RWPE2 (cell line): ENCODE results near the gene ZNF383.
"Not testable (repeated sequence)": the region's sequence is repeated elsewhere in the genome, so short reads cannot be mapped to it uniquely, and the experiment has no call there.

Source experiments
- ATAC-seq: fragments of 200-7000 bp; cut with Tn5 transposase; 3 replicates; pipeline ENCODE4 v1.9.1; 2021; ENCODE audit warnings: low read depth
- DNase-seq: peaks from one replicate; pipeline ENCODE4 v3.0.0-alpha.2; 2020; ENCODE audit warnings: low spot score
- H3K27ac ChIP-seq: fragments of 450-650 bp; 2 replicates; pipeline ENCODE4 v1.5.1; 2017; ENCODE audit warnings: mild to moderate bottlenecking; ENCODE audit not compliant: poor library complexity, severe bottlenecking
- H3K27me3 ChIP-seq: fragments of 250-450 bp; sonication (Bioruptor Pico); 2 replicates; pipeline ENCODE4 v1.5.1; 2021; ENCODE audit warnings: mild to moderate bottlenecking, moderate library complexity; ENCODE audit not compliant: insufficient read depth, poor library complexity, severe bottlenecking
- H3K36me3 ChIP-seq: fragments of 250-450 bp; sonication (Bioruptor Pico); 2 replicates; pipeline ENCODE4 v1.5.1; 2020; ENCODE audit warnings: low read depth, mild to moderate bottlenecking, moderate library complexity
- H3K4me1 ChIP-seq: fragments of 250-450 bp; sonication (Bioruptor Pico); 2 replicates; pipeline ENCODE4 v1.5.1; 2021; ENCODE audit warnings: mild to moderate bottlenecking, moderate library complexity; ENCODE audit not compliant: insufficient read depth, poor library complexity, severe bottlenecking
- H3K4me3 ChIP-seq: fragments of 250-450 bp; sonication (Bioruptor Pico); 2 replicates; pipeline ENCODE4 v1.5.1; 2021; ENCODE audit warnings: mild to moderate bottlenecking, moderate library complexity; ENCODE audit not compliant: severe bottlenecking
- H3K9me3 ChIP-seq: fragments of 250-450 bp; sonication (Bioruptor Pico); 2 replicates; pipeline ENCODE4 v1.5.1; 2021; ENCODE audit warnings: mild to moderate bottlenecking, moderate library complexity; ENCODE audit not compliant: severe bottlenecking

ZNF383 gene

DNA sequence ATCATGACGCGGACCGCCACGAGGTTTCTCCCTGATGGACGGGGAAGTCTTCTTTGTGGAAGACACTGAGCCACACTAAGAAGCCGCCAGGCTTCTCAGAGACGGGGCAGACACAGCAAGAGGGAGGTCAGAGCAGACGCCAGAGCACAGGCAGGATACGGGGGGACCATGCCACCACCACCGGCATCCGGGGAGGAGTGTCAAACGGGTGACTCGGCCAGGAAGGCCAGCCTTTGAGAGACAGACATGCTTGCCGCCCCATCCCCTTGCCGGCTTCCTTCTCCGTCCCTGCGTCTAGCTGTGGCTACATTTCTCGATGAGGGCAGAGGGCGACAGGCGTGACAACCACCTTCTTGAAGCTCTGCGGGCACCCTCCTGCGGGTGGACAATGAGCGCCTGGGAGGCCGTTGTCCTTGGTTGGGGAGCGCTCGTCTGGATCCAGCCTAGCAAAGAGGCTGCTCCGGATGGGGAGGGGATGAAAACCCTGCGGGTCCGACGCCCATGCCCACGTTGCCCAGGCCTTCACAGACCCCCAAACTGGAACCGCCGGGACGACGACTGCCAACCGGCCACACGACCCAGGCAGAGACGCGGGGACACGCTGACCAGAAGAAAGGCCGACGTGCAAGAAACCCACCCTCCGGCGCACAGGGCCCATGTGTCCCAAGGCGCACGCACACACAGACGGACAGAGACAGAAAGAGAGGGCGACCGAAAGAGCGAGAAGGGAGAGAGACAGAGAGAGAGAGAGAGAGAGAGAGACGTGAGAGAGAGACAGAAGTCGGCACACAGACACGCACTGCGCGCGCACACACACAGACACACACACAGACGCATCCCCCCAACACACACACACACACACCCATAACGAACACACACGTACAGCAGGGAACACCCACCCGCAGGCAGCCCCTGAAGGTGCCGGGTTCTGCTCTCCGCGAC is 75.3 kb downstream of the ZNF383 start:
- not testable (repeated sequence) for ATAC-seq, H3K4me3 ChIP-seq, H3K4me1 ChIP-seq, H3K36me3 ChIP-seq, H3K9me3 ChIP-seq, H3K27ac ChIP-seq, H3K27me3 ChIP-seq
- peak; percentile 100 for DNase-seq

DNA sequence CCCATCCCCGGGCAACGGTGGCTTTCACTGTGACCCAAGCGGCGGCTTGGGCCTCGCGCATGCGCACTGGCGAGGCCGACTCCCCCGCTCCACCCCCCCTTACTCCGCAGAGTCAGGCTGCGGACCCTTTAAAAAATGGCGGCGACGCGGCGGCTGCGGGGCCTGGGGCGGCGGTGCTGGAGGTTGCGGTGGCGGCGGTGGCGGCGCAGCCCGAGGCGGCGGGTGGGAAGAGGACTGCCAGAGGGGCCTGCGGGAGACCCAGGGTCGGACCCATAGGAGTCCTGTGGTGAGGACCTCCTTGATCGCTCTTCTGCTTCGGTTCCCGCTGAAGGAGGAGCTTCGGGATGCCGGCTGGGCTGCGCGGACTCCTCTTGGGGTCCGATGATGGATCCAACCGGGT is 76.2 kb downstream of the ZNF383 start:
- not testable (repeated sequence) for H3K9me3 ChIP-seq, H3K36me3 ChIP-seq, H3K4me3 ChIP-seq, H3K4me1 ChIP-seq, H3K27me3 ChIP-seq, H3K27ac ChIP-seq, ATAC-seq
- DNase-seq, result peak; percentile 99
